Measurements from ENCODE around the gene DIS3.

- TF ChIP-seq ZNF331 (CRISPR knock-in tag; IDR thresholded peaks at IDR 0.05; ENCODE audit: low read depth) (no peak), CREB1 (CRISPR knock-in tag; IDR thresholded peaks at IDR 0.05; ENCODE audit: low read depth) (no peak), POLR2AphosphoS5 (IDR thresholded peaks at IDR 0.05; ENCODE audit: low read depth) (no peak), REST (IDR thresholded peaks at IDR 0.05; ENCODE audit: unreplicated experiment) (no peak), EZH2 (IDR thresholded peaks at IDR 0.05; ENCODE audit: low read depth, unreplicated experiment) (no peak), EZH2phosphoT487 (IDR thresholded peaks at IDR 0.05; ENCODE audit: unreplicated experiment) (no peak), JUNB (IDR thresholded peaks at IDR 0.05; ENCODE audit: unreplicated experiment) (no peak)
- TF ChIP-seq, protein P1, sequence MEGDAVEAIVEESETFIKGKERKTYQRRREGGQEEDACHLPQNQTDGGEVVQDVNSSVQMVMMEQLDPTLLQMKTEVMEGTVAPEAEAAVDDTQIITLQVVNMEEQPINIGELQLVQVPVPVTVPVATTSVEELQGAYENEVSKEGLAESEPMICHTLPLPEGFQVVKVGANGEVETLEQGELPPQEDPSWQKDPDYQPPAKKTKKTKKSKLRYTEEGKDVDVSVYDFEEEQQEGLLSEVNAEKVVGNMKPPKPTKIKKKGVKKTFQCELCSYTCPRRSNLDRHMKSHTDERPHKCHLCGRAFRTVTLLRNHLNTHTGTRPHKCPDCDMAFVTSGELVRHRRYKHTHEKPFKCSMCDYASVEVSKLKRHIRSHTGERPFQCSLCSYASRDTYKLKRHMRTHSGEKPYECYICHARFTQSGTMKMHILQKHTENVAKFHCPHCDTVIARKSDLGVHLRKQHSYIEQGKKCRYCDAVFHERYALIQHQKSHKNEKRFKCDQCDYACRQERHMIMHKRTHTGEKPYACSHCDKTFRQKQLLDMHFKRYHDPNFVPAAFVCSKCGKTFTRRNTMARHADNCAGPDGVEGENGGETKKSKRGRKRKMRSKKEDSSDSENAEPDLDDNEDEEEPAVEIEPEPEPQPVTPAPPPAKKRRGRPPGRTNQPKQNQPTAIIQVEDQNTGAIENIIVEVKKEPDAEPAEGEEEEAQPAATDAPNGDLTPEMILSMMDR (conservative IDR thresholded peaks at IDR 0.05; ENCODE audit: low read depth in 2 of 2): peak in 1 of 2 experiments; percentile 79; a peak in 3 of 4 replicates
- TF ChIP-seq, protein P2, sequence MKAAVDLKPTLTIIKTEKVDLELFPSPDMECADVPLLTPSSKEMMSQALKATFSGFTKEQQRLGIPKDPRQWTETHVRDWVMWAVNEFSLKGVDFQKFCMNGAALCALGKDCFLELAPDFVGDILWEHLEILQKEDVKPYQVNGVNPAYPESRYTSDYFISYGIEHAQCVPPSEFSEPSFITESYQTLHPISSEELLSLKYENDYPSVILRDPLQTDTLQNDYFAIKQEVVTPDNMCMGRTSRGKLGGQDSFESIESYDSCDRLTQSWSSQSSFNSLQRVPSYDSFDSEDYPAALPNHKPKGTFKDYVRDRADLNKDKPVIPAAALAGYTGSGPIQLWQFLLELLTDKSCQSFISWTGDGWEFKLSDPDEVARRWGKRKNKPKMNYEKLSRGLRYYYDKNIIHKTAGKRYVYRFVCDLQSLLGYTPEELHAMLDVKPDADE (IDR thresholded peaks at IDR 0.05): no peak
Measured at GRCh38 chr13:72808917-72809500, 27.3 kb upstream of the DIS3 start.

Measured in GM23338 (cell line).